SIG-M5 treated with dmso at 0.1 percent for 504 hours (cell line): ENCODE measurements around the gene WDR26.
"Not testable (repeated sequence)": the region's sequence is repeated elsewhere in the genome, so short reads cannot be mapped to it uniquely, and the experiment has no call there.

Experiments
- DNase-seq: peaks from one replicate; lab custom pipeline; 2025; ENCODE audit not compliant: unreplicated experiment; lab: John Stamatoyannopoulos, UW

The WDR26 gene

GRCh38 chr1:224352436-224353085 lies 82.0 kb downstream of the WDR26 start:
- DNase-seq = not testable (repeated sequence)

GRCh38 chr1:224349716-224350115 lies 84.9 kb downstream of the WDR26 start:
- DNase-seq = not testable (repeated sequence)

GRCh38 chr1:224348137-224348536 lies 86.5 kb downstream of the WDR26 start:
- no peak for DNase-seq

- no peak for DNase-seq
Observed at GRCh38 chr1:224343679-224344078, 90.9 kb downstream of the WDR26 start.

GRCh38 chr1:224340453-224341384 lies 93.9 kb downstream of the WDR26 start:
- DNase-seq = not testable (repeated sequence)

GRCh38 chr1:224339442-224340033 lies 95.1 kb downstream of the WDR26 start:
- DNase-seq = no peak

GRCh38 chr1:224338150-224338838 lies 96.3 kb downstream of the WDR26 start:
- peak; percentile 99 for DNase-seq
